Mammary epithelial cell (primary cell): Measurements from ENCODE around the gene ZNF205.

ENCODE experiments used
- CTCF ChIP-seq, 2 donors: IDR thresholded peaks in 1 of 2; conservative IDR thresholded peaks in 1 of 2; 2 replicates each; pipeline ENCODE4 v1.5.1; 2011 to 2012; ENCODE audit warnings: inconsistent platforms in 2 of 2, low read length in 2 of 2, mild to moderate bottlenecking in 2 of 2, control low read depth in 1 of 2, low read depth in 1 of 2; ENCODE audit not compliant: insufficient read depth in 1 of 2; ENCODE audit errors: extremely low read depth in 1 of 2
- EZH2 ChIP-seq: IDR thresholded peaks from 2 replicates; pipeline ENCODE4 v1.6.1; 2012; ENCODE audit warnings: low read length, inconsistent platforms, borderline replicate concordance

- TF ChIP-seq CTCF (conservative IDR thresholded peaks at IDR 0.05 in 1 of 2, IDR thresholded peaks at IDR 0.05 in 1 of 2; ENCODE audit: extremely low read depth in 1 of 2, insufficient read depth in 1 of 2, low read depth in 1 of 2, low read length in 2 of 2) (peak; percentile 87 to 91), EZH2 (no peak)
These were observed 17.0 kb downstream of the ZNF205 start for GRCh38 chr16:3129137-3130131.
